UCSD-AML1 (cell line): ENCODE measurements around the gene CHST13.

ENCODE experiments used
- DNase-seq: peaks from one replicate; lab custom pipeline; 2025; ENCODE audit not compliant: unreplicated experiment; lab: John Stamatoyannopoulos, UW

The CHST13 gene

DNA sequence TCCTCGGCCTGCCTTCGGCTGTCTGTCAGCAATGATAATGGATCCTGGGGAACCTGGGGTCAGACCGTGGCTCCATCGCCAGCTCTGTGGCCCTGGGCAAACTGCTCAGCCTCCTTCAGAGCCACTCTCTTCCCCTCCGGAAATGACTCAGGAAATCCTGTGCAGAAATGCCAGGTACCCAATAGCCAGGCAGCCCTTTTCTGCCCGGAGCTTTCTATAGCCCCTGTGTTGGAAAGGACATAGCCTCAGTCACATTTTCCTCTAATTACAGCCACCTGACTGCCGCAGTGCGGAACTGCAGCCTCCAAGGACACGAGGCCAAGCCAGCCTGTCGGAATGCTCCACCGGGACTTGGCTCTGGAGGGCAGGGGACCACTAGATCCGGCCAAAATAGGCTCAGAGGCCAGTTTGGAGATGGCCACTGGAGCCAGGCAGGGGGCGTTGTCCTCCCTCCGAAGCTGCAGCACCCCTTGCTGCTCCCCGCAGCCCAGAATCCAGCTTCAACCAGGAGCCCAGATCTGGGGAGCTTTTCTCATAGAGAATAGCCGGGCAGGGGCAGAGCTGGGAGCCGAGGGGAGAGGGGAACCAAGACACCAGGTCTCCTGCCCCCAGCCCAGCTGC, 36.7 kb upstream of the CHST13 start:
- DNase-seq, result peak; percentile 69

GRCh38 chr3:126488185-126488584, 35.8 kb upstream of the CHST13 start:
- peak; percentile 33 for DNase-seq

GRCh38 chr3:126488886-126489569, 34.9 kb upstream of the CHST13 start:
- DNase-seq, result no peak

DNA sequence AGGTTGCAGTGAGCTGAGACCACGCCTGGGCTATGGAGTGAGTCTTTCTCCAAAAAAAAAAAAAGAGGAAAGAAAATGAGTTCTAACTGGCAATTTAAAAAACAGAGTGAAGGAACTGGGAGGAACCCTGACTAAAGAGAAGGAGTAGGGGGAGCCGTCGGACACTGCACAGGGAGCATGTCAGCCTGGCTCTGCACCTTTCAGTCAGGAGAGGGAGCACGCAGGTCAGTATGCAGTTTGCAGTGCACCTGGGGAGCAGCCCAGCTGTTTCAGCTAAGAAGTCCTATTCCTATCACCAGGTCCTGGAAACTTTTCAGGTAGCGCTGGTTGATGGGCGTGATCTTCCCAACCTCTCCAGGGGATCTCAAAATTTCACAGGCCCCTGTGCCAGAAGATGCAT, 33.3 kb upstream of the CHST13 start:
- DNase-seq, result no peak

- DNase-seq, result no peak
These were observed 32.5 kb upstream of the CHST13 start for GRCh38 chr3:126491221-126492013.

DNA sequence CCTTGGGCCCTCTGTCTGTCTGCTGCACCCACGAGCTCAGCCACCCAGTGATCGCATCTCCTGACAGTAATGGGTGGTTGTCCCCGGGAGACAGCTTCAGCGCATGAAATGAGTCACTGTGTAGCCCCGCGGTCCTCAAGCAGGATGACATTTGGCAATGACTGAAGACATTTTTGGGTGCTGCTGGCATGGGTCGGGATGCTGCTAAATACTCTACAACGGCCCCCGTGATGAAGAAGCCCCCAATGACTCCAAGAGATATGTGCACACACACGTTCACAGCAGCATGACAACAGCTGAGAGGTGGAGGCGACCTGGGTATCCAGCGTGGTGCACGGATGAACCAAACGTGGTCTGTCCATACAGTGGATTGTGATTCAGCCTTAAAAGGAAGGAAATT, 30.9 kb upstream of the CHST13 start:
- DNase-seq, result no peak

DNA sequence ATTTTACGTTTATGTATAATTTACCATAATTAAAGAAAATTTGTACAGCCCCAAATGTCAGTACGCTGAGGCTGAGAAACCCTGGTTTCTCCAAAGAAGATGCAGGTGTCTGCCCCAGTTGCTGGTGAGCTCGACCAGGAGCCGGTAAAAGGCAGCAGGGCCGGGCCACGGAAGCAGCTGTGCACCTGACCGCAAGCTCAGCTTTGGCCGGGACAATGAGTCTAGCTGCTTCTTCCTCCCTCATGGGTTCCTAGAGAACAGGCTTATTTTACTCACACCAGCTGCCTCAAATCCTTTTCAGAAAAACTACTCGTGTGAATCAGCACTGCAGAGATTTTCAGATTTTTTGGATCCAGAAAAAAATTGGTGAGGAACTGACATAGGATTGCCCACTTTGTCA, 30.2 kb upstream of the CHST13 start:
- DNase-seq, result peak; percentile 42

DNA sequence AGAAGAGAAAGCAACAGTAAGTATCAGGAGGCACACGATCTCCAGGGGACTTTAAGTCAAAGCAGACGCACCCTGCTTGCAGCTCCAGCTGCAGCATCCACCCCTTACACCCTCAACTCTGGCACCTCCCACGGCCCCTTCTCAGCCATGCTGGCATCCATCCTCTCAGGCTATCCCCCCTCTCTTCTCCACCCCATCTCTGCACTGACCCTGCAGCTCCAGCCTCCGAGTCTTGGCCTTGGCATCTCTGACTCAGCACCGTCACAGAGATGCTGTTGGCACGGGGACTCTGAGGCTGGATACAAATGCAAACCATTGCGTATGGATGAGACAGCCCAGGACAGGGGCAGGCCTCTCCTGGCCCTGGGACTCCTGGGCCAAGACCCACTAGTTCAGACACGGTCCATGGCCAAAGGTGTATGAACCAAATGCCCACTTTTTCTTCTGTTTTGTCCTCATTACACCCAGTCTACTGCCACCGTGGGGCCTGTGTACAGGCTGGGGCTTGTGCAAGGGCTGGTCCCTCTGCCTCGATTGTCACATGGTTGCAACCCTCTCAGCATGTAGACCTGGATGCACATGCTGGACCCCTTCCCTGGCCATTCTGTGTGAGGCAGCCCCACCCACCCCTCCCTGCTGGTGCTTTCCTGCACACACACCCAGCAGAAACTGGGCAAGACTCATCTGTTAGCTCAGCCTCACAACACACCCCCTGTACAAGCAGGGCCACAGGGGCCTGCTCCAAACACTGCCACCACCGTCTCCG, 29.6 kb upstream of the CHST13 start:
- DNase-seq, result no peak

DNA sequence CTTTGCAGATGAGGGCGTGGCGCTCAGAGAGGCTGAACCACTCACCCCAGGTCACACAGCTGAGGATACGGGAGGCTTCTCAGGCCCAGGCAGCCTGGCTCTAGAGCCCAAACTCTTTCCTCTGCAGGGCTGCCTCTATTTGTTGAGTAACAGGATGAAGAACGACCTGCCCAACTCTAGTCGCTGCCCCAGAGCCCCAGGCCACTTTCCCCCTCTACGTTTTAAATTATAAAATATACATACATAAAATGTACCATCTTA, 29.1 kb upstream of the CHST13 start:
- DNase-seq, result no peak

GRCh38 chr3:126495786-126496185, 28.2 kb upstream of the CHST13 start:
- no peak for DNase-seq

DNA sequence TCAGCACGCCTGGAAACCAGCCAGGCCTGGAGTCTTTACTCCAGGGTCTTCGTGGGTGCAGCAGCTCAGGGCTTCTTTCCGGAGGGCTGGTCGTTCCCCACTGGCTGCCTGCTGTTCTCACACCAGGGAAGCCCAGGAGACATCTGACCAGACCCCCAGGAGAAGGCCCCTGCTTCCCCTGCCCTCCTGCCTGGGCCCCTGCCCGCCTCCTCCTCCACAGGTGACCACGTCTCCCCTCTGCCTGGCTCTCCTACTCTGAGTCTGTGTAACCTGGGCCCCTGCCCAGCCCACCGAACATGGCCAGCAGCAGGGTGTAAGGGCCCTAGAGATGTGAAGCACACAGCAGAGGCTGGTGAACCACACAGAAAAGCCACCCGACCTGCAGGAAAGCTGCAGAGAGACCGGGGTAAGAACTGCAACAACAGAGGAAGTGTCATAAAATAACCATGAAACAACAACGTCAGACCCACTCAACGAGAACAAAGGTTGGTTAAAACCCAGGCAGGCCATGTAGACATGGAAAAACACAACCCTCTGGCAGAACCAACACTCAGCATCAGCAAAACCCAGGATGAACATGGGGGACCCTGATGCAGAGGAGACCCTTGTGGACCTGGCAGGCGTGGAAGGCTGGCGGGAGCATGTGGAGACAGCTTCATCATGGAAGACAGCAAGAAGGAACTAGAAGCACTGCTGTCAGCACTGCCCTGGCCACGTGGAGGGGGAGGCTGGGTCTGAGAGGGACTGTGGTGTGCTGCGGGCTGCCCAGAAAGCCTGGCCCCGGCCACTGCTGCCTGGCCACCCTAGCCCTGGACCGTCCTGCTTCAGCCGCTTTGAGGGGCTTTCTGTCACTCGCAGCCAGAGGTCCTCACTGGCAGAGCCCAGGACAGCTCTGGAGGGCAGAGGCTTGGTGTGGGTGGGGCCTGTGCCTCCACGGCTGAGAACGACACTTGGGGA, 26.8 kb upstream of the CHST13 start:
- DNase-seq, result no peak

GRCh38 chr3:126497956-126498355, 26.0 kb upstream of the CHST13 start:
- no peak for DNase-seq

DNA sequence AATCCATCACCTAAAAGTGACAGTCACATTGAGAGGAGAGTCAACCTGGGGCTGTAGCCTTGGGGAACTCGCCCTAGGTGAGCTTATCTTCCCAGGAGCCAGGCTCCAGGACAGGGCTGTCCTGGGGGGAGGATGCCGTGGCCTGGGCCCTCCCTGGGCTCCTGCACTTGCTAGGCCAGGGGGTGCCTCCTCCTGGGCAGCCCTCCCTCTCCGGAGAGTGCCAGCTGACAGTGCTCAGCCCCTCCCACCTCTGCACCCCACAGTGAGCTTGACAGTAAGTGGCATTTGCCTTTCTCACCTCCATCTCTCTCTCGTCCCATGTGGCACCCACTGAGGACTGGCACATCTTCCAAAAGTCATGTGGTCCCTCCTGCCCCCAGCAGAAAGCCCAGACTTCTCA, 25.5 kb upstream of the CHST13 start:
- no peak for DNase-seq

GRCh38 chr3:126498929-126499328, 25.0 kb upstream of the CHST13 start:
- DNase-seq, result no peak

DNA sequence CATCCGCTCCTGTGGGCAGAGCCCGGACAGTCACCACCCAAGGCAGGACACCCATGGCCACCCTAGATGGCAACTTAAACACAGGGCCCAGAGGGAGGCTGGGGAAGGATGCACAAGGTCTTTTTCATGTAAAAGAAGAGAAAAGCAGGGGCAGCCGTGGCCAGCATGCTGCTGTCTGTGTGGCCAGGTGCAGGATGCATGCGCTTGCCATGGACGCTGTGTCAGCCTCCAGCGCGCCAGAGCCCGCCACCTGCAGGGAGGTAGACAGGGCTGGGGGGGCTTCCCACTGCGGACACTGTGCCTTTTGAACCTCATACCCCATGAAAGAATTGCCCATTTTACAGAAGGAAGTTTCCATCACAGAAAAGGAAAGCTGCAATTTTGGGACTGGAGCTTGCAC, 24.6 kb upstream of the CHST13 start:
- DNase-seq, result no peak

DNA sequence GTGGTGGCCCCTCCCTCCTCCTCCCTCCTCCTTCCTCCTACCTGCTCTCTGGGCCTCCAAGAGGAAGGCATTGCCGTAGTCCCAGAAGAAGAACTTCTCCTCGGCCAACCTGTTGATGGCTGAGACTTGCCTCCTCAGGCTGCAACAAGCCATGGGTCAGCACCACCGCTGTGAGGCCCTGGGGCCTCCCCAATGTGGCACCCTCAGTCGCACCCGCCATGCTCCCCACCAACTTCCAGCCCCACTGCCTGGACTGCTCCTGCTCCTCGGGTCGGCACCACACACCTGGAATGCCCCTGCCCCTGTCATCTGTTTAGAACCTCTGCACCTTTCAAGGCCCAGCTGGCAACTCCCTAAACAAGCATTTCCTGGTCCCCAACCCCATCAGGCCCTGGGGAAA, 23.9 kb upstream of the CHST13 start:
- DNase-seq, result no peak

DNA sequence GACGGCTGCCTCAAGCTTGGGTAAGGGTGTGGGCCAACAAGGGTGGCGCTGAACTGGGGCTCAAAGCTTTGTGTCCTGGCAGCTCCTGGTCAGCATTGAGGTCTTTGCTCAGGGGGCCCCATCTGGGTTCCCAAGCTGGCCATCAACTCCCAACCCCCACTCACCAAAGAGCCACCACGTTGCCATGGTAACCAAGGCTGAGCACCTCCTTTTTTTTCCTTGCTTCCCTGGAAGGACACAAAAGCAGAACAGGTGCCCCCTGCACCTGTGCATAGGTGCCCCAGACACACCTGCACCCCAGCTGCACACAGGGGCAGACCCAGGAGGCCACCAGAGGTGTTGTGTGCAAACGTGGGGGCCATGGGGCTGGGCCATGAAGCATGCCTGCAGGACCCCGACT, 22.9 kb upstream of the CHST13 start:
- DNase-seq, result no peak

GRCh38 chr3:126501736-126502135, 22.2 kb upstream of the CHST13 start:
- DNase-seq, result no peak

- DNase-seq, result no peak
These were observed 21.3 kb upstream of the CHST13 start for GRCh38 chr3:126502656-126503055.

- DNase-seq, result no peak
These were observed 20.3 kb upstream of the CHST13 start for GRCh38 chr3:126503701-126504100.

DNA sequence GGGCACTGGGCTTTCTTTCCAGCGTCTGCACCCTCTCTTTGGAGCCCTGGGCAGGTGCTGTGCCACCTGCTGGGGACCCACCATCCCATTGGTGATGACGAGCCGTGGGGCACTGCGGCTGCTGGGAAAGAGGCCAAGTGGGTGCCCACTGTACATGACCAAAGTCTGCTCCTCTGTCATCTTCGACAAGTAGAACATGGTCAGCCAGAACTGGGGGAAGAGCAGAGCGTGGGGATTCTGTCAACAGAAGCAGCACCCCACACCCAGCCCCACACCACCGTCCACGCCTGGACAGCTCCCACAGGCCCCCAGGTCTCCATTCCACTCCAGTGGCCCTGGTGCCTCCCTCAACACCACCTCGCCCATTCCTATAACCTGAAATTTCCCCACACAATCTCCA, 16.1 kb upstream of the CHST13 start:
- DNase-seq, result no peak
